Osteocyte (in vitro differentiated cells): Measurements from ENCODE around the gene SEC23A. TPM values are rescaled to one million over a fixed set of nuclear protein-coding genes. Genes with fewer than 3 reads are reported as not detected.
"Not testable (repeated sequence)": the region's sequence is repeated elsewhere in the genome, so short reads cannot be mapped to it uniquely, and the experiment has no call there.

Source experiments
- DNase-seq: peaks from one replicate; pipeline ENCODE4 v3.0.0; 2021; ENCODE audit warnings: mixed read lengths; ENCODE audit not compliant: unreplicated experiment; ENCODE audit errors: extremely low spot score
- H3K27ac Mint-ChIP-seq: one replicate; pipeline ENCODE4 v1.8.0; 2021; ENCODE audit warnings: mild to moderate bottlenecking, mixed read lengths; ENCODE audit not compliant: unreplicated experiment
- H3K27me3 Mint-ChIP-seq: one replicate; pipeline ENCODE4 v1.8.0; 2021; ENCODE audit warnings: mixed read lengths; ENCODE audit not compliant: unreplicated experiment
- H3K36me3 Mint-ChIP-seq: one replicate; pipeline ENCODE4 v1.8.0; 2021; ENCODE audit warnings: mixed read lengths; ENCODE audit not compliant: unreplicated experiment
- H3K4me1 Mint-ChIP-seq: one replicate; pipeline ENCODE4 v1.8.0; 2021; ENCODE audit warnings: mixed read lengths; ENCODE audit not compliant: unreplicated experiment
- H3K4me3 Mint-ChIP-seq: one replicate; pipeline ENCODE4 v1.8.0; 2021; ENCODE audit warnings: mild to moderate bottlenecking, moderate library complexity, mixed read lengths; ENCODE audit not compliant: unreplicated experiment
- H3K9me3 Mint-ChIP-seq: one replicate; pipeline ENCODE4 v1.8.0; 2021; ENCODE audit warnings: mixed read lengths; ENCODE audit not compliant: unreplicated experiment
- total RNA-seq: library from RNA; stranded (reverse); gene quantifications from 2 replicates; pipeline ENCODE4 v1.2.1, GENCODE V29; 2021
- TF ChIP-seq, protein P1 (sequence below): fragments of 200-600 bp; sonication (generic); IDR thresholded peaks from 2 replicates; pipeline ENCODE4 v1.5.0; 2021; ENCODE audit warnings: antibody characterized with exemption, mild to moderate bottlenecking, moderate library complexity

SEC23A gene
- total RNA-seq, 1 donor from 2014 or later = 169 TPM

GRCh38 chr14:39016733-39017095, 86.3 kb downstream of the SEC23A start:
- no peaks in the 10 kb centered on the region for H3K27me3 Mint-ChIP-seq
- H3K9me3 Mint-ChIP-seq = no peaks in the 10 kb centered on the region
- H3K27ac Mint-ChIP-seq = peak overlapping the region; percentile 18
- TF ChIP-seq, protein P1, sequence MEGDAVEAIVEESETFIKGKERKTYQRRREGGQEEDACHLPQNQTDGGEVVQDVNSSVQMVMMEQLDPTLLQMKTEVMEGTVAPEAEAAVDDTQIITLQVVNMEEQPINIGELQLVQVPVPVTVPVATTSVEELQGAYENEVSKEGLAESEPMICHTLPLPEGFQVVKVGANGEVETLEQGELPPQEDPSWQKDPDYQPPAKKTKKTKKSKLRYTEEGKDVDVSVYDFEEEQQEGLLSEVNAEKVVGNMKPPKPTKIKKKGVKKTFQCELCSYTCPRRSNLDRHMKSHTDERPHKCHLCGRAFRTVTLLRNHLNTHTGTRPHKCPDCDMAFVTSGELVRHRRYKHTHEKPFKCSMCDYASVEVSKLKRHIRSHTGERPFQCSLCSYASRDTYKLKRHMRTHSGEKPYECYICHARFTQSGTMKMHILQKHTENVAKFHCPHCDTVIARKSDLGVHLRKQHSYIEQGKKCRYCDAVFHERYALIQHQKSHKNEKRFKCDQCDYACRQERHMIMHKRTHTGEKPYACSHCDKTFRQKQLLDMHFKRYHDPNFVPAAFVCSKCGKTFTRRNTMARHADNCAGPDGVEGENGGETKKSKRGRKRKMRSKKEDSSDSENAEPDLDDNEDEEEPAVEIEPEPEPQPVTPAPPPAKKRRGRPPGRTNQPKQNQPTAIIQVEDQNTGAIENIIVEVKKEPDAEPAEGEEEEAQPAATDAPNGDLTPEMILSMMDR = no peak
- peaks cover 6% of the 10 kb centered on the region for H3K36me3 Mint-ChIP-seq
- no peak overlapping the region for H3K4me3 Mint-ChIP-seq
- H3K4me1 Mint-ChIP-seq = peaks cover 23% of the 10 kb centered on the region
- no peak for DNase-seq

DNA sequence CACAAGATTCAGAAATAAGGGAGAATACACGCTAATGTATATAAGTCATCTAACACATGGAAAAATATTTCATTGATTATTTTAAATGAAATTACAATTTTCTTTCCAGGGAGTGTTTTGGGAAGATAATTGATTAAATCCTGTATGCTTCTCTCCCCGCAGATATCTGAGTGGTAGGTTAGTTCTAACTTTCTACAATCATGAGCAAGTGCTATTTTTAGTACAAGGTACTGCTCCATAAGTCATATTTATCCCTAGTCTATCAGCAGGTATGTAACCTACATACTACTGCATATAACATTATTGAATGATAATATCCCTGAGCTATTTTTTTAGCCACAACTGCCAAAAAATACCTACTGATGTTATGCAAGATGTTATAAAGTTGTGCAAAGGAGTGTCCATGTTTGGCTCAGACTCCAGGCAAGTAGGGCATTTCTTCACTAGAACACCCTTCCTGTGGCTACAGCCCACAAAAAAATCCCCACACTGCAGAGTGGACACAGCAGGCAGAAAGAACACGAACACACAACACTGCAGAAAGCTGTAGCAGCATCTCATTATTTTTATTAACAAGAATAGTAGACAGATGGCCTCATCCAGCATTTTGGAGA, 87.0 kb downstream of the SEC23A start:
- no peaks in the 10 kb centered on the region for H3K27me3 Mint-ChIP-seq
- no peak for DNase-seq
- TF ChIP-seq, protein P1 = no peak
- no peaks in the 10 kb centered on the region for H3K9me3 Mint-ChIP-seq
- peaks cover 23% of the 10 kb centered on the region for H3K4me1 Mint-ChIP-seq
- H3K4me3 Mint-ChIP-seq = no peak overlapping the region
- peaks cover 6% of the 10 kb centered on the region for H3K36me3 Mint-ChIP-seq
- no peak overlapping the region for H3K27ac Mint-ChIP-seq

DNA sequence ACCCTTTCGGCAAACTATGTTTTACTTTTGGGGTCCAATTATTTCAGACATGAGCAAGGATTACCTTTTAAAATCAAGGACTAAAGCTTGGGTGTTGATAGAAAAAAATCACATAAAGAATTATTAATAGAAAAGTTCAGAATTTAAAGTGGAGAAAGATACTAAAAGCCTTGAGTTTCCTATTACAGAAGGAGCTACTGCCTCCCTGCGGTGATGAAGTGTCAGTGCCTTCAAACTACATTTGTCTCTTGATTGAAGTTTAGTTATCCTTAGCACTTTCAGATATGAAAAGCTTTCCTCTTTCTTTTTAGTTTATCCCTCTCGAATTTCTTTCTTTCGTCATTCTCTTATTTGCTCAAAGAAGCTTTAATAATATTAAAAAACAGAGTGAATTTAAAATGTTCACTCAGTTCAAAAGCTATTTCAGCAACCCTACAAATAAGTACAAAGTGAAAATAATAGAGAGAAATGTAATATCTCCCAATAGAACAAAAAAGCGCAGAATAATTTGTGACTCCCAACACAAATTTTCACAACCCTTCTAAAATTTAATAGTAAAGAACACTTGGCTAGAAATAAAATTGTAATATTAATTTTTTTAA, 87.6 kb downstream of the SEC23A start:
- Mint-ChIP-seq H3K27ac (no peak overlapping the region), H3K4me1 (peaks cover 23% of the 10 kb centered on the region), H3K36me3 (peaks cover 6% of the 10 kb centered on the region), H3K9me3 (no peaks in the 10 kb centered on the region), H3K27me3 (no peaks in the 10 kb centered on the region), H3K4me3 (no peak overlapping the region)
- TF ChIP-seq, protein P1 = peak; percentile 83
- no peak for DNase-seq

- H3K4me3 Mint-ChIP-seq = no peak overlapping the region
- no peak for DNase-seq
- H3K27me3 Mint-ChIP-seq = no peaks in the 10 kb centered on the region
- TF ChIP-seq, protein P1 = no peak
- no peak overlapping the region for H3K27ac Mint-ChIP-seq
- peaks cover 23% of the 10 kb centered on the region for H3K4me1 Mint-ChIP-seq
- H3K36me3 Mint-ChIP-seq = peaks cover 5% of the 10 kb centered on the region
- H3K9me3 Mint-ChIP-seq = no peaks in the 10 kb centered on the region
Observed at GRCh38 chr14:39014460-39014859, 88.6 kb downstream of the SEC23A start.

- H3K9me3 Mint-ChIP-seq, H3K4me1 Mint-ChIP-seq, H3K36me3 Mint-ChIP-seq, DNase-seq, H3K4me3 Mint-ChIP-seq, H3K27ac Mint-ChIP-seq, H3K27me3 Mint-ChIP-seq: not testable (repeated sequence)
Observed at GRCh38 chr14:39008965-39009364, 94.1 kb downstream of the SEC23A start.
